Nephron progenitor cell (in vitro differentiated cells): Measurements from ENCODE around the gene ARSJ.

ENCODE experiments used
- DNase-seq: peaks from one replicate; pipeline ENCODE4 v3.0.0; 2021
- H3K27ac Mint-ChIP-seq: 2 replicates; pipeline ENCODE4 v1.8.0; 2021; ENCODE audit warnings: mild to moderate bottlenecking, moderate library complexity, mixed read lengths
- H3K27me3 Mint-ChIP-seq: 2 replicates; pipeline ENCODE4 v1.8.0; 2021; ENCODE audit warnings: mild to moderate bottlenecking, low read depth, mixed read lengths; ENCODE audit not compliant: poor library complexity
- H3K36me3 Mint-ChIP-seq: 2 replicates; pipeline ENCODE4 v1.8.0; 2021; ENCODE audit warnings: low read depth, mixed read lengths
- H3K4me1 Mint-ChIP-seq: 2 replicates; pipeline ENCODE4 v1.8.0; 2021; ENCODE audit warnings: mixed read lengths
- H3K4me3 Mint-ChIP-seq: 2 replicates; pipeline ENCODE4 v1.8.0; 2021; ENCODE audit warnings: mild to moderate bottlenecking, moderate library complexity, mixed read lengths
- H3K9me3 Mint-ChIP-seq: 2 replicates; pipeline ENCODE4 v1.8.0; 2021; ENCODE audit warnings: mild to moderate bottlenecking, moderate library complexity, mixed read lengths
- TF ChIP-seq, protein P1 (sequence below): fragments of 200-600 bp; sonication (generic); IDR thresholded peaks from 2 replicates; pipeline ENCODE4 v1.5.0; 2021; ENCODE audit warnings: antibody characterized with exemption

ARSJ gene

DNA sequence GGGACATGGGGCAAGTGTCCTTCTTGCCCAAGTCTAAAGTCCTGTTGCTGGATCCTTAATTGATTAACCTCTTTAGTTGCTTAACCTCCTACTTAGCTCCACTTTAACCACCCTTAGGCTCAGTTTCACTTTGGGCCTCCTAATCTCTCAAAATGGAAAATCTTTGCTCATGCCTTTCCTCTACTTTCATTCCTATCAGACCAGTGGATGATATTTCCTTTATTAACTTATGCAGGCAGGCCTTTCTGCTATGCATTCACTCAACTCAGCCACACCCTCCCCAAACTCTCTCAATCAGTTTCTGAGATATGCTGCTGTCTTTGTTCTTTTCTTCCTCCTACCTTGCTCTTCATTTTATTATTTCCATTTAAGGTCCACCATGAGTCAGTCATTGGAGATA is 14.4 kb upstream of the ARSJ start:
- H3K36me3 Mint-ChIP-seq, result no peaks in the 10 kb centered on the region
- TF ChIP-seq, protein P1, sequence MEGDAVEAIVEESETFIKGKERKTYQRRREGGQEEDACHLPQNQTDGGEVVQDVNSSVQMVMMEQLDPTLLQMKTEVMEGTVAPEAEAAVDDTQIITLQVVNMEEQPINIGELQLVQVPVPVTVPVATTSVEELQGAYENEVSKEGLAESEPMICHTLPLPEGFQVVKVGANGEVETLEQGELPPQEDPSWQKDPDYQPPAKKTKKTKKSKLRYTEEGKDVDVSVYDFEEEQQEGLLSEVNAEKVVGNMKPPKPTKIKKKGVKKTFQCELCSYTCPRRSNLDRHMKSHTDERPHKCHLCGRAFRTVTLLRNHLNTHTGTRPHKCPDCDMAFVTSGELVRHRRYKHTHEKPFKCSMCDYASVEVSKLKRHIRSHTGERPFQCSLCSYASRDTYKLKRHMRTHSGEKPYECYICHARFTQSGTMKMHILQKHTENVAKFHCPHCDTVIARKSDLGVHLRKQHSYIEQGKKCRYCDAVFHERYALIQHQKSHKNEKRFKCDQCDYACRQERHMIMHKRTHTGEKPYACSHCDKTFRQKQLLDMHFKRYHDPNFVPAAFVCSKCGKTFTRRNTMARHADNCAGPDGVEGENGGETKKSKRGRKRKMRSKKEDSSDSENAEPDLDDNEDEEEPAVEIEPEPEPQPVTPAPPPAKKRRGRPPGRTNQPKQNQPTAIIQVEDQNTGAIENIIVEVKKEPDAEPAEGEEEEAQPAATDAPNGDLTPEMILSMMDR, result no peak
- no peak for DNase-seq
- H3K4me3 Mint-ChIP-seq, result no peak overlapping the region
- H3K4me1 Mint-ChIP-seq, result peaks cover 7% of the 10 kb centered on the region
- peaks cover 2% of the 10 kb centered on the region for H3K9me3 Mint-ChIP-seq
- H3K27me3 Mint-ChIP-seq, result peaks cover 3% of the 10 kb centered on the region
- no peak overlapping the region for H3K27ac Mint-ChIP-seq

DNA sequence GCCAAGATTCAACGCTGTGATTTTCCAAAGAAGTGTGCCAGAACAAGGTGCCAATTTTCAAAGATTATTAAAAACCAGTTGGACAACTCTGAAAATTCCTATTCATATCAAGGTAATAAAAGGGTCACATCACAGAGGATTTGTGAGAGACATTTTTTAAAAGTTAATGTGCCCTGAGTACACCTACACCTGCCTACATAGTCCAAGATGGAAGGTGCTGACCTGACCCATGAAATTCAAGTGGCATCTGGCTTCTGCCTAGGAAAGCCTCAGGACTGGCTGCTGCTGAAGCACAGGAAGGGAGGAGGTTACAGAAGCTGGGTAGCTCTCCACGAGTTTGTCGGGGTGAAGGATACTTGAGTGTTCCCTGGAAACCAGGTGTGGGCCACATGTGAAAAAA is 11.4 kb upstream of the ARSJ start:
- H3K36me3 Mint-ChIP-seq, result no peaks in the 10 kb centered on the region
- H3K9me3 Mint-ChIP-seq, result peaks cover 14% of the 10 kb centered on the region
- no peak overlapping the region for H3K4me3 Mint-ChIP-seq

DNA sequence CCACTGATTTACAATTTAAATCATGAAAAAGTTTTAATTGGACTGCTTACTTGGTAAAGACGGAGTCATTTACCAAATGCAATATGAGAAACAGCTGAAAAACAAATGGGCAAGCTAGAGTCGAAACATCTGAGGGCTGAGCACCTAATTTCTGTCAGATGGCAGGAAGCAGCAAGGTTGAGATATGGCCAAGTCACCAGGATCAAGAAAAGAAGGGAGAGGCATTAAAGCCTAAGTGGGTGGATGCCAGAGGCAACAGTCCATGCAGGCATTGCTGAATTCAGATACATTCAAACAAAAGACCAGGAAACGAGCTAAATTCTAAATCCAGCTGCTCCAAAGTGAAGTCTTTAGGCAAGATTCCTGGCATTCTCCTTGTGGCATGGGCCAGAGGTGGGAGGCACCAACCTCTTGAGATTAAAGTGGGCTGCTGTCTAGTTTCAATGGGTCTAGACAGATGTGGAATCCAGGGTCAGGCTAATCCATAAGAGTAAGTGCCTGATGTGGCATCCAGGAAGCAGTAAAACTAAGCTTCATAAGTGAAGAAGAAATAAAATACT is 8.0 kb upstream of the ARSJ start:
- no peak overlapping the region for H3K27ac Mint-ChIP-seq
- no peak for DNase-seq
- peaks cover 3% of the 10 kb centered on the region for H3K27me3 Mint-ChIP-seq
- no peaks in the 10 kb centered on the region for H3K36me3 Mint-ChIP-seq
- H3K9me3 Mint-ChIP-seq, result peaks cover 30% of the 10 kb centered on the region
- no peak overlapping the region for H3K4me3 Mint-ChIP-seq
- no peaks in the 10 kb centered on the region for H3K4me1 Mint-ChIP-seq
- TF ChIP-seq, protein P1, result no peak

More for the DNA sequence above, 11.4 kb upstream of the ARSJ start:
- TF ChIP-seq, protein P1, result no peak
- Mint-ChIP-seq H3K27me3 (peaks cover 3% of the 10 kb centered on the region), H3K27ac (no peak overlapping the region), H3K4me1 (no peaks in the 10 kb centered on the region)
- DNase-seq, result no peak

DNA sequence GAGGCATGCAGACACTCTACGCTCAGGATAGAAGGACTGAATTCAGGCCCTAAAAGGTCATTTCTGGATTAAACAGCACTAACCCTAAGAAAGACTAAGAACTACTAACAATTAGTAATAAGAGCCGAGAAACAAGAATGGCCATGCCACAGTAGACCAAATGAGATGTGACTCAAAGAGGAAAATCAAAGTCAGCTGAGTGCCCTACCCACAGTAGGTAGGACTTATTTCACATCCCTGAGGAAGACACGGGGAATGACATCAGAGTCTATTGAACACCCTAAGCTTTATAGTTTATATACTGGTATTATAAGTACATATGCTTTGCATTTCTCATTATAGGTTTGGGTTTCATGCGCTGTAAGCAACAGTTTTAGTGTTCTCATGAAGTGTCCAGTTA is 2.7 kb upstream of the ARSJ start:
- no peak overlapping the region for H3K4me3 Mint-ChIP-seq
- TF ChIP-seq, protein P1, result no peak
- no peak overlapping the region for H3K27ac Mint-ChIP-seq
- DNase-seq, result no peak
- peaks cover 21% of the 10 kb centered on the region for H3K4me1 Mint-ChIP-seq
- no peaks in the 10 kb centered on the region for H3K36me3 Mint-ChIP-seq
- peaks cover 32% of the 10 kb centered on the region for H3K27me3 Mint-ChIP-seq
- peaks cover 18% of the 10 kb centered on the region for H3K9me3 Mint-ChIP-seq

DNA sequence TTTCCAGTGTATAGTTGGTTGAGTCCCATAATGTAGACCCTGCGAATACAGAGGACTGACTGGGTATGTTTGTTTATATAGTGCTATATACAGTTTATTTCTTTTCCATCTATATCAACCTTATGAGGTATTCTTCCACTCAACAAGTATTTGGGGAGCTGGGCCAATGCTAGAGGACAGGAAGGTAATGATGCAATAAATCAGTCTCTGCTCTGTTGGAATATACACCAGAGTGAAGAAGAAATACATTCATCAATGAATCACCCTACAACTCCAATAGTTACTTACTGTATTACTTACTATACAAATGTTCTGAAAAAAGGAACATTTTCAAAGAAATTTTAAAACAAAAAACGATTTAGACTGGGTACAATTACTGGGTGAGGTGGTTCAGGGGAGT is 2.1 kb upstream of the ARSJ start:
- Mint-ChIP-seq H3K4me1 (peaks cover 21% of the 10 kb centered on the region), H3K27me3 (peaks cover 35% of the 10 kb centered on the region), H3K9me3 (peaks cover 17% of the 10 kb centered on the region)

More for the DNA sequence above, 2.1 kb upstream of the ARSJ start:
- H3K4me3 Mint-ChIP-seq, result no peak overlapping the region
- no peak overlapping the region for H3K27ac Mint-ChIP-seq
- TF ChIP-seq, protein P1, result no peak
- no peaks in the 10 kb centered on the region for H3K36me3 Mint-ChIP-seq
- DNase-seq, result no peak
